22Rv1 (cell line): ENCODE results near the gene FRRS1.

ENCODE experiments used
- CTCF ChIP-seq: fragments of 450-650 bp; IDR thresholded peaks from 2 replicates; pipeline ENCODE4 v1.5.1; 2017; ENCODE audit warnings: mild to moderate bottlenecking
- ZFX ChIP-seq: fragments of 450-650 bp; IDR thresholded peaks from 2 replicates; pipeline ENCODE4 v1.6.1; 2017; ENCODE audit warnings: antibody characterized with exemption, borderline replicate concordance

- TF ChIP-seq CTCF (no peak), ZFX (no peak)
Observed at GRCh38 chr1:99754697-99755096, 11.7 kb downstream of the FRRS1 start.
